HepG2 (cell line): ENCODE data around the gene DNAAF8. TPM values are rescaled to one million over a fixed set of nuclear protein-coding genes. Genes with fewer than 3 reads are reported as not detected.

Experiments
- ATAC-seq: fragments of 200-7000 bp; cut with Tn5 transposase; 3 replicates; pipeline ENCODE4 v1.9.1; 2020; ENCODE audit warnings: mild to moderate bottlenecking, moderate library complexity
- BruUV-seq: library from RNA; stranded (reverse); fragments of 400-500 nt; replicated peaks from 2 replicates; lab custom pipeline; 2021; lab: Mats Ljungman, UMichigan
- CTCF ChIA-PET: fragments of 300-600 bp; formaldehyde crosslinking; extraction: SDS; loops from one replicate; lab custom pipeline; 2021; ENCODE audit warnings: low total read pairs, inconsistent platforms, low intra/inter-chr PET ratio; lab: Yijun Ruan, JAX
- POLR2A ChIA-PET: fragments of 350-600 bp; sonication (Branson Sonifier 250); formaldehyde crosslinking; loops from one replicate; lab custom pipeline; 2020; ENCODE audit warnings: antibody characterized with exemption, inconsistent platforms; lab: Yijun Ruan, JAX
- DNase-seq: peaks from one replicate; pipeline ENCODE4 v3.0.0-alpha.2; 2015; ENCODE audit warnings: low spot score
- FAIRE-seq: peaks from 3 replicates; lab custom pipeline; 2011; peaks lifted over from hg19 to GRCh38; lab: Jason Lieb, UNC
- H2AFZ ChIP-seq: one replicate; pipeline ENCODE4 v1.6.1; 2011; ENCODE audit warnings: low read length, inconsistent platforms
- H3K27ac ChIP-seq: fragments of 300-600 bp; 3 replicates; pipeline ENCODE4 v1.8.0; 2011; ENCODE audit warnings: mixed run types, mild to moderate bottlenecking, mixed read lengths, low read length, inconsistent platforms; ENCODE audit not compliant: insufficient read depth; ENCODE audit errors: extremely low read length
- H3K27me3 ChIP-seq, 2 experiments: fragments of 200-600 bp in 1 of 2; 2 replicates in 1 of 2; 3 replicates in 1 of 2; pipeline versions ENCODE4 v1.6.0 to v1.8.0; 2011; ENCODE audit warnings: low read length in 2 of 2, mild to moderate bottlenecking in 2 of 2, moderate library complexity in 2 of 2, inconsistent platforms in 1 of 2; ENCODE audit not compliant: insufficient read depth in 2 of 2, control insufficient read depth in 1 of 2
- H3K36me3 ChIP-seq, 2 experiments: fragments of 200-600 bp in 1 of 2; replicated peaks in 1 of 2; 2 replicates in 1 of 2; 3 replicates in 1 of 2; pipeline versions ENCODE4 v1.5.1 to v1.8.0; 2011; ENCODE audit warnings: low read length in 2 of 2, inconsistent platforms in 1 of 2; ENCODE audit not compliant: insufficient read depth in 2 of 2, control insufficient read depth in 1 of 2
- H3K4me1 ChIP-seq: 2 replicates; pipeline ENCODE4 v1.5.1; 2012; ENCODE audit warnings: low read length, inconsistent platforms; ENCODE audit not compliant: insufficient read depth
- H3K4me2 ChIP-seq: 2 replicates; pipeline ENCODE4 v1.6.0; 2011; ENCODE audit warnings: low read depth, low read length, inconsistent platforms
- H3K4me3 ChIP-seq, 3 experiments: fragments of 200-600 bp in 1 of 3; sonication (generic), shearing (Covaris generic) in 1 of 3; replicated peaks in 1 of 3; 2 replicates each; pipeline ENCODE4 v1.5.1; 2011 to 2016; ENCODE audit warnings: low read length in 3 of 3, inconsistent platforms in 2 of 3, low read depth in 2 of 3, mild to moderate bottlenecking in 2 of 3, control low read depth in 1 of 3, mixed read lengths in 1 of 3; ENCODE audit not compliant: insufficient read depth in 1 of 3
- H3K79me2 ChIP-seq: one replicate; pipeline ENCODE4 v1.6.1; 2011; ENCODE audit warnings: low read length, inconsistent platforms; ENCODE audit not compliant: insufficient read depth
- H3K9ac ChIP-seq: 2 replicates; pipeline ENCODE4 v1.6.0; 2011; ENCODE audit warnings: mild to moderate bottlenecking, low read depth, low read length, inconsistent platforms; ENCODE audit not compliant: insufficient read depth
- H3K9me3 ChIP-seq: 2 replicates; pipeline ENCODE4 v1.5.1; 2012; ENCODE audit warnings: mild to moderate bottlenecking, low read length
- H4K20me1 ChIP-seq: 2 replicates; pipeline ENCODE4 v1.6.0; 2011; ENCODE audit warnings: inconsistent platforms, mild to moderate bottlenecking, low read length, moderate library complexity; ENCODE audit not compliant: insufficient read depth
- BHLHE40 ChIP-seq: IDR thresholded peaks from 2 replicates; pipeline ENCODE4 v1.6.1; 2011; ENCODE audit warnings: low read length, improper control_type of control experiment
- CEBPG ChIP-seq: IDR thresholded peaks from 2 replicates; pipeline ENCODE4 v1.6.1; 2016
- GZF1 ChIP-seq: sonication (generic); formaldehyde crosslinking; IDR thresholded peaks from 2 replicates; pipeline ENCODE4 v1.5.1; 2020; ENCODE audit warnings: mild to moderate bottlenecking, missing genetic modification reagents
- ZBTB3 ChIP-seq: sonication (generic); formaldehyde crosslinking; IDR thresholded peaks from 2 replicates; pipeline ENCODE4 v1.4.0; 2020; ENCODE audit warnings: low read depth, mild to moderate bottlenecking, moderate library complexity, missing genetic modification reagents, borderline replicate concordance
- ZFP41 ChIP-seq: sonication (generic); formaldehyde crosslinking; IDR thresholded peaks from 2 replicates; pipeline ENCODE4 v1.4.0; 2020; ENCODE audit warnings: mild to moderate bottlenecking, missing genetic modification reagents, borderline replicate concordance
- ZFP90 ChIP-seq: sonication (generic); formaldehyde crosslinking; IDR thresholded peaks from 2 replicates; pipeline ENCODE4 v1.8.0; 2022; ENCODE audit warnings: missing genetic modification reagents, mild to moderate bottlenecking, inconsistent platforms, borderline replicate concordance
- ZNF841 ChIP-seq: sonication (generic); formaldehyde crosslinking; IDR thresholded peaks from 2 replicates; pipeline ENCODE4 v1.8.1; 2023; ENCODE audit warnings: missing genetic modification reagents, borderline replicate concordance
- WGBS: methylation state at CpG from one replicate; pipeline ENCODE4 v1.1.6; 2017; ENCODE audit warnings: low lambda C conversion rate; 5-methylcytosine and 5-hydroxymethylcytosine counted together
- in situ Hi-C: cut with HindIII; loops from 2 replicates; pipeline ENCODE4 v1.10.0; 2017; ENCODE audit warnings: low pct_unique_long_range_greater_than_20kb; ENCODE audit not compliant: extremely low pct_ligation_motif_present
- intact Hi-C: fragments of 100-400 bp; cut with micrococcal nuclease; formaldehyde crosslinking; loops from one replicate; pipeline ENCODE4 v1.10.0; 2022; ENCODE audit not compliant: unreplicated experiment
- polyA plus RNA-seq, 8 experiments: library from polyadenylated mRNA; depleted of rRNA in 3 of 8; stranded (reverse) in 7 of 8; unstranded in 1 of 8; fragments of >200 nt; fragmentation: Illumina TruSeq in 4 of 8; extraction: Trizol in 4 of 8; gene quantifications; 2 replicates each; pipeline versions ENCODE4 v1.2.1 to v1.2.3, GENCODE V29; 2011 to 2016; ENCODE audit warnings: low read depth in 4 of 8, missing spikeins in 1 of 8, mixed read lengths in 1 of 8; ENCODE audit not compliant: insufficient read depth in 1 of 8
- total RNA-seq, 5 experiments: library from RNA; depleted of rRNA; stranded (reverse); fragments of >200 nt; fragmentation: Illumina TruSeq; extraction: Trizol; gene quantifications; 2 replicates each; pipeline ENCODE4 v1.2.3, GENCODE V29; 2016; ENCODE audit warnings: low read depth in 1 of 5
- TF ChIP-seq, protein P1 (sequence below): sonication (generic); formaldehyde crosslinking; IDR thresholded peaks from 2 replicates; pipeline ENCODE4 v1.4.0; 2020; ENCODE audit warnings: missing genetic modification reagents
- TF ChIP-seq, protein P2 (sequence below): sonication (generic); formaldehyde crosslinking; conservative IDR thresholded peaks from 2 replicates; pipeline ENCODE4 v1.4.0; 2020; ENCODE audit warnings: missing genetic modification reagents
- TF ChIP-seq, protein P3 (sequence below): sonication (generic); formaldehyde crosslinking; IDR thresholded peaks from 2 replicates; pipeline ENCODE4 v1.5.0; 2020; ENCODE audit warnings: missing genetic modification reagents
- TF ChIP-seq, protein P4 (sequence below): sonication (generic); formaldehyde crosslinking; IDR thresholded peaks from 2 replicates; pipeline ENCODE4 v1.5.1; 2020; ENCODE audit warnings: missing genetic modification reagents, mild to moderate bottlenecking, borderline replicate concordance
- TF ChIP-seq, protein P5 (sequence below), 2 experiments: fragments of 450-650 bp in 1 of 2; sonication (generic) in 1 of 2; formaldehyde crosslinking; IDR thresholded peaks; 2 replicates each; pipeline versions ENCODE4 v1.5.0 to v1.8.0; 2020 to 2022; ENCODE audit warnings: mild to moderate bottlenecking in 1 of 2, missing genetic modification reagents in 1 of 2

DNAAF8 gene
- total and polyA plus RNA-seq, 2 of the 13 experiments (the other 11 are each of a cell fraction or from before 2014, with no cell fraction given): 0.44 TPM; not detected in 1

DNA sequence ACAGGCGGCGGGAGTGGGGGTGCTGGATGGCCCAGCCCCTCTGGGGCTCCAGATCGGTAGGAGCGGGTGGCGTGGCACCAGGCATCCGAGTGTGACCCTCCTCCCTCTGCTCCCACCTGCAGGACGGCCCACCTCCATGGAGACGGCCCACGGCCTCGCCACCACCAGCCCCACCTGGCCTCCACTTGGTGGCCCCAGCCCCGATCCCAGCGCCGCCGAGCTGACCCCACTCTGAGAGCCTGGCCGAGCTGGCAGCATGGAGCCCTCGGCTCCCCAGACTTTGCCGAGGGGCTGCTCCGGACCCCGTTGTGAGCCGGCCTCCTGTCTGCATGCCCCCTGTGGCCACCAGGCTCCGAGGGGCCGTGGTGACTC is 45.7 kb upstream of the DNAAF8 start:
- Histone ChIP-seq H2AFZ (no peak overlapping the region), H4K20me1 (no peaks in the 10 kb centered on the region), H3K79me2 (no peaks in the 10 kb centered on the region), H3K9ac (no peak overlapping the region)
- POLR2A ChIA-PET: no interaction called here
- in situ Hi-C loops (no loop called here), intact Hi-C loops (no loop called here)
- ATAC-seq (no peak), DNase-seq (no peak)
- BruUV-seq: no TSS peak
- TF ChIP-seq, protein P1, sequence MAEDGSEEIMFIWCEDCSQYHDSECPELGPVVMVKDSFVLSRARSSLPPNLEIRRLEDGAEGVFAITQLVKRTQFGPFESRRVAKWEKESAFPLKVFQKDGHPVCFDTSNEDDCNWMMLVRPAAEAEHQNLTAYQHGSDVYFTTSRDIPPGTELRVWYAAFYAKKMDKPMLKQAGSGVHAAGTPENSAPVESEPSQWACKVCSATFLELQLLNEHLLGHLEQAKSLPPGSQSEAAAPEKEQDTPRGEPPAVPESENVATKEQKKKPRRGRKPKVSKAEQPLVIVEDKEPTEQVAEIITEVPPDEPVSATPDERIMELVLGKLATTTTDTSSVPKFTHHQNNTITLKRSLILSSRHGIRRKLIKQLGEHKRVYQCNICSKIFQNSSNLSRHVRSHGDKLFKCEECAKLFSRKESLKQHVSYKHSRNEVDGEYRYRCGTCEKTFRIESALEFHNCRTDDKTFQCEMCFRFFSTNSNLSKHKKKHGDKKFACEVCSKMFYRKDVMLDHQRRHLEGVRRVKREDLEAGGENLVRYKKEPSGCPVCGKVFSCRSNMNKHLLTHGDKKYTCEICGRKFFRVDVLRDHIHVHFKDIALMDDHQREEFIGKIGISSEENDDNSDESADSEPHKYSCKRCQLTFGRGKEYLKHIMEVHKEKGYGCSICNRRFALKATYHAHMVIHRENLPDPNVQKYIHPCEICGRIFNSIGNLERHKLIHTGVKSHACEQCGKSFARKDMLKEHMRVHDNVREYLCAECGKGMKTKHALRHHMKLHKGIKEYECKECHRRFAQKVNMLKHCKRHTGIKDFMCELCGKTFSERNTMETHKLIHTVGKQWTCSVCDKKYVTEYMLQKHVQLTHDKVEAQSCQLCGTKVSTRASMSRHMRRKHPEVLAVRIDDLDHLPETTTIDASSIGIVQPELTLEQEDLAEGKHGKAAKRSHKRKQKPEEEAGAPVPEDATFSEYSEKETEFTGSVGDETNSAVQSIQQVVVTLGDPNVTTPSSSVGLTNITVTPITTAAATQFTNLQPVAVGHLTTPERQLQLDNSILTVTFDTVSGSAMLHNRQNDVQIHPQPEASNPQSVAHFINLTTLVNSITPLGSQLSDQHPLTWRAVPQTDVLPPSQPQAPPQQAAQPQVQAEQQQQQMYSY (CRISPR knock-in tag): no peak
- TF ChIP-seq, protein P2, sequence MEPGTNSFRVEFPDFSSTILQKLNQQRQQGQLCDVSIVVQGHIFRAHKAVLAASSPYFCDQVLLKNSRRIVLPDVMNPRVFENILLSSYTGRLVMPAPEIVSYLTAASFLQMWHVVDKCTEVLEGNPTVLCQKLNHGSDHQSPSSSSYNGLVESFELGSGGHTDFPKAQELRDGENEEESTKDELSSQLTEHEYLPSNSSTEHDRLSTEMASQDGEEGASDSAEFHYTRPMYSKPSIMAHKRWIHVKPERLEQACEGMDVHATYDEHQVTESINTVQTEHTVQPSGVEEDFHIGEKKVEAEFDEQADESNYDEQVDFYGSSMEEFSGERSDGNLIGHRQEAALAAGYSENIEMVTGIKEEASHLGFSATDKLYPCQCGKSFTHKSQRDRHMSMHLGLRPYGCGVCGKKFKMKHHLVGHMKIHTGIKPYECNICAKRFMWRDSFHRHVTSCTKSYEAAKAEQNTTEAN (CRISPR knock-in tag): no peak
- no peak for TF ChIP-seq ZBTB3 (CRISPR knock-in tag)
- no peak for TF ChIP-seq ZFP90
- no peak for TF ChIP-seq BHLHE40
- TF ChIP-seq, protein P3, sequence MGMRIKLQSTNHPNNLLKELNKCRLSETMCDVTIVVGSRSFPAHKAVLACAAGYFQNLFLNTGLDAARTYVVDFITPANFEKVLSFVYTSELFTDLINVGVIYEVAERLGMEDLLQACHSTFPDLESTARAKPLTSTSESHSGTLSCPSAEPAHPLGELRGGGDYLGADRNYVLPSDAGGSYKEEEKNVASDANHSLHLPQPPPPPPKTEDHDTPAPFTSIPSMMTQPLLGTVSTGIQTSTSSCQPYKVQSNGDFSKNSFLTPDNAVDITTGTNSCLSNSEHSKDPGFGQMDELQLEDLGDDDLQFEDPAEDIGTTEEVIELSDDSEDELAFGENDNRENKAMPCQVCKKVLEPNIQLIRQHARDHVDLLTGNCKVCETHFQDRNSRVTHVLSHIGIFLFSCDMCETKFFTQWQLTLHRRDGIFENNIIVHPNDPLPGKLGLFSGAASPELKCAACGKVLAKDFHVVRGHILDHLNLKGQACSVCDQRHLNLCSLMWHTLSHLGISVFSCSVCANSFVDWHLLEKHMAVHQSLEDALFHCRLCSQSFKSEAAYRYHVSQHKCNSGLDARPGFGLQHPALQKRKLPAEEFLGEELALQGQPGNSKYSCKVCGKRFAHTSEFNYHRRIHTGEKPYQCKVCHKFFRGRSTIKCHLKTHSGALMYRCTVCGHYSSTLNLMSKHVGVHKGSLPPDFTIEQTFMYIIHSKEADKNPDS (CRISPR knock-in tag): no peak
- no peak for TF ChIP-seq ZFP41 (CRISPR knock-in tag)
- TF ChIP-seq, protein P4, sequence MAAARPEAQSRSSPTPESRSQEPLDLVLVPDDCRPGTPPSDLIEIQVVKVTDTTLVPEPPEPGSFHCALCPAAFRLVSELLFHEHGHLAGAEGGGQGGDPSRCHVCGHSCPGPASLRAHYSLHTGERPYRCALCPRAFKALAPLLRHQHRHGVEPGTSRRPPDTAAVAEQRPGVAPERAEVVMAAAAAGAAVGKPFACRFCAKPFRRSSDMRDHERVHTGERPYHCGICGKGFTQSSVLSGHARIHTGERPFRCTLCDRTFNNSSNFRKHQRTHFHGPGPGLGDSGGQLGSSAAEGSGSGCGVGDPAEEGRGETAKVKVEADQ (CRISPR knock-in tag): no peak
- no peak for TF ChIP-seq GZF1
- no peak for TF ChIP-seq CEBPG (CRISPR knock-in tag)
- no peak for TF ChIP-seq ZNF841 (CRISPR knock-in tag)
- TF ChIP-seq, protein P5, sequence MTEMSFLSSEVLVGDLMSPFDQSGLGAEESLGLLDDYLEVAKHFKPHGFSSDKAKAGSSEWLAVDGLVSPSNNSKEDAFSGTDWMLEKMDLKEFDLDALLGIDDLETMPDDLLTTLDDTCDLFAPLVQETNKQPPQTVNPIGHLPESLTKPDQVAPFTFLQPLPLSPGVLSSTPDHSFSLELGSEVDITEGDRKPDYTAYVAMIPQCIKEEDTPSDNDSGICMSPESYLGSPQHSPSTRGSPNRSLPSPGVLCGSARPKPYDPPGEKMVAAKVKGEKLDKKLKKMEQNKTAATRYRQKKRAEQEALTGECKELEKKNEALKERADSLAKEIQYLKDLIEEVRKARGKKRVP (CRISPR knock-in tag; IDR thresholded peaks at IDR 0.05): no peak
- TF ChIP-seq, all 625 proteins: peak for 0
- H3K4me1 ChIP-seq: peaks cover 14% of the 10 kb centered on the region
- CTCF ChIA-PET: no interaction called here
- no peak overlapping the region for H3K27ac ChIP-seq
- FAIRE-seq: no peak
- H3K4me2 ChIP-seq: no peak overlapping the region
- no peaks in the 10 kb centered on the region for H3K27me3 ChIP-seq
- no peaks in the 10 kb centered on the region for H3K9me3 ChIP-seq
- no peak overlapping the region for H3K4me3 ChIP-seq
- peaks cover 20 to 30% of the 10 kb centered on the region in 2 experiments; a peak in 4 of 5 replicates for H3K36me3 ChIP-seq
- 98% methylated on average over 13 of the region's 22 CpGs for WGBS
